Stimulated activated CD4-positive, alpha-beta T cell treated with anti-CD3 and anti-CD28 coated beads, Interleukin-1b, Interleukin-23, amount 100 ng/mL, for 4 hours (primary cell): ENCODE measurements around the gene VSX2.

Experiments used
- DNase-seq, 2 donors: peaks; one replicate each; pipeline ENCODE4 v3.0.0-alpha.2; 2020; ENCODE audit warnings: low read depth in 2 of 2

Gene VSX2

GRCh38 chr14:74302152-74302628 lies 62.9 kb downstream of the VSX2 start:
- no peak for DNase-seq

GRCh38 chr14:74302634-74303569 lies 63.7 kb downstream of the VSX2 start, which contains the start of gene ABCD4:
Gene ABCD4 (minus strand): TSS chr14:74302934. CDS start chr14:74302912, 22 bp downstream.
- peak; percentile 75 to 79 for DNase-seq

- DNase-seq, result no peak
Observed at GRCh38 chr14:74308695-74309094, 69.4 kb downstream of the VSX2 start.

DNA sequence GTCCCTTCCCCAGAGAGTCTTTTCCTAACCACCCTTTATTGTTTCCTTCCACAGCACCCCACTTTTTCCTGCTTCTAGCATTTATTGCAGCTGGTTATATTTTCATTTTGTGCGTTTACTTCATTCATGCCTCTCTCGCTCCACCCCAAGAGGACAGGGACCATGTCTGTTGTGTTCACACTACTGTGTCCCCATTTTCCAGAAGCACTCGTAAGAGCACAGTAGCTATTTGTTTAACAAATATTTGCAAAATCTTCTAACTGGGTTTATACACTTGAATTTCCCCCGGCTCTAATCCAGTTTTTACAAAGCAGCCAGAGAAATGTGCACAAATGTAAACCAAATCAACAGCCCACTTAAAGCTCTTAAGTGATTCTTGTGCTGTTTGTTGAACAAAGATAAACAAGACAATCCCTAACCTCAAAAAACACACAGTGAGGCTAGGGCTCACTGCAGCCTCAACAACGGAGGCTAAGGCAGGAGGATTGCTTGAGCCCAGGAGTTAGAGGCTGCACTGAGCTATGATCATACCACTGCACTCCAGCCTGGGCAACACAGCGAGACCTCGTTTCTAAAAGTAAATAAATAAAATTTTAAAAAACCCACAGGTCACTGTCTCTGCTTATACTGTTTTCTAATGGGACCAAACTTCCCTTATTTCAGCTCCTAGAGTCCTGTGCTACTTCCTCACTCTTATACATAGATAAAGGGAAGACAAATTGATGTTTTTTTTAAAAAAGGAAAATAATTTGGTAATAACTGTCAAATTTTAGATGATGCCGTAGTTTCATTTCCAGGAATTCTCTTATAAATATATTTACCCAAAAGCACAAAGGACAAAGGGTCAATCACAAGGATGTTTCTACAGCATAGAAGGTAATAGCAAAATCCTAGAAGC lies 70.1 kb downstream of the VSX2 start:
- DNase-seq, result no peak

DNA sequence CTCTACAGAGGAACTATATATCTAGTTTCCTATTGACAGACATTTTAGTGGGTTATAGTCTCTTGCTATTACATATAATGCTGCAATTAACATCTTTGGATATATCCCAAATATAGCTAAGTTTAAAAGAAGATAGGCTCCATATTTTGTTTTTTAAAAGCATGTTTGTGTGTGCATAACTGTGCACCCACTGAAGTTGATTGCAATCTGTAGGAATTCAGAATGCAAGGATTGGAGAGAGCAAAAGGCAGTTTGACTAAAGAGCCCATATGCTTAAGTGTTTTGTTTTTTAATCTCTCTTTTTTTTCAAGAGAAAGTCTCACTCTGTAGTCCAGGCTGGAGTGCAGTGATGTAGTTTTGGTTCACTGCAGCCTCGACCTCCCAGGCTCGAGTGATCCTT lies 72.9 kb downstream of the VSX2 start:
- no peak for DNase-seq
